Natural killer cell (primary cell): ENCODE data around the gene ABCC1. TPM values are rescaled to one million over a fixed set of nuclear protein-coding genes. Genes with fewer than 3 reads are reported as not detected.

Source experiments
- ATAC-seq, 3 donors: fragments of 150-1000 bp in 2 of 3; fragments of 200-7000 bp in 1 of 3; cut with Tn5 transposase; 1 replicate in 1 of 3; 2 replicates in 2 of 3; pipeline ENCODE4 v1.10.0; 2021; ENCODE audit warnings: mild to moderate bottlenecking in 2 of 3, moderate library complexity in 2 of 3
- DNase-seq, 2 donors: peaks; one replicate each; pipeline versions ENCODE4 v3.0.0 to v3.0.0-alpha.2; 2013 to 2021; ENCODE audit warnings: mixed read lengths in 1 of 2
- H3K27ac ChIP-seq: one replicate; pipeline ENCODE4 v1.5.1; 2013; ENCODE audit warnings: mild to moderate bottlenecking, low read length
- H3K27me3 ChIP-seq: one replicate; pipeline ENCODE4 v1.6.1; 2013; ENCODE audit warnings: low read length; ENCODE audit not compliant: control insufficient read depth, insufficient read depth
- H3K36me3 ChIP-seq: one replicate; pipeline ENCODE4 v1.6.1; 2013; ENCODE audit warnings: low read length; ENCODE audit not compliant: control insufficient read depth, insufficient read depth
- H3K4me1 ChIP-seq: one replicate; pipeline ENCODE4 v1.6.1; 2013; ENCODE audit warnings: low read length; ENCODE audit not compliant: control insufficient read depth, insufficient read depth
- H3K4me3 ChIP-seq: one replicate; pipeline ENCODE4 v1.5.1; 2013; ENCODE audit warnings: low read length
- H3K9me3 ChIP-seq: one replicate; pipeline ENCODE4 v1.6.1; 2013; ENCODE audit warnings: low read length; ENCODE audit not compliant: control insufficient read depth, insufficient read depth
- H3K27ac Mint-ChIP-seq, 2 donors: one replicate each; pipeline ENCODE4 v1.8.0; 2022; ENCODE audit warnings: mild to moderate bottlenecking in 2 of 2, mixed read lengths in 2 of 2, moderate library complexity in 1 of 2
- H3K27me3 Mint-ChIP-seq, 2 donors: one replicate each; pipeline ENCODE4 v1.8.0; 2022; ENCODE audit warnings: low read depth in 2 of 2, mixed read lengths in 2 of 2
- H3K36me3 Mint-ChIP-seq: one replicate; pipeline ENCODE4 v1.8.0; 2022; ENCODE audit warnings: mixed read lengths
- H3K4me1 Mint-ChIP-seq, 2 donors: one replicate each; pipeline ENCODE4 v1.8.0; 2022; ENCODE audit warnings: mixed read lengths in 2 of 2
- H3K4me3 Mint-ChIP-seq: one replicate; pipeline ENCODE4 v1.8.0; 2022; ENCODE audit warnings: mild to moderate bottlenecking, moderate library complexity, mixed read lengths
- H3K9me3 Mint-ChIP-seq, 2 donors: one replicate each; pipeline ENCODE4 v1.8.0; 2022; ENCODE audit warnings: mixed read lengths in 2 of 2
- CTCF ChIP-seq: fragments of 200-600 bp; IDR thresholded peaks from one replicate; pipeline ENCODE4 v1.8.0; 2022; ENCODE audit warnings: antibody characterized with exemption
- WGBS: methylation state at CpG from one replicate; pipeline ENCODE4 v1.1.7; 2013; ENCODE audit warnings: missing lambda C conversion rate; ENCODE audit not compliant: insufficient coverage; 5-methylcytosine and 5-hydroxymethylcytosine counted together
- intact Hi-C: fragments of 100-400 bp; cut with micrococcal nuclease; formaldehyde crosslinking; loops from one replicate; pipeline ENCODE4 v1.14.2; 2022
- total RNA-seq, 4 donors: library from RNA; stranded (reverse); fragments of 120-200 nt in 1 of 4; gene quantifications; one replicate each; pipeline versions ENCODE4 v1.2.3 to v1.2.4, GENCODE V29; 2013 to 2022

Gene ABCC1
- total RNA-seq, 3 donors from 2014 or later (not counting 1 experiment from before 2014, with no cell fraction given) = 24.5 to 53.9 (median 27.9) TPM

GRCh38 chr16:15970743-15971439 is 21.5 kb downstream of the ABCC1 start:
- no peak for TF ChIP-seq CTCF
- H3K27me3 Mint-ChIP-seq = no peaks in the 10 kb centered on the region
- no peak for ATAC-seq
- Histone ChIP-seq H3K27ac (no peak overlapping the region), H3K4me3 (no peak overlapping the region), H3K9me3 (peaks cover 12% of the 10 kb centered on the region), H3K27me3 (no peaks in the 10 kb centered on the region), H3K36me3 (no peaks in the 10 kb centered on the region), H3K4me1 (no peaks in the 10 kb centered on the region)
- H3K4me1 Mint-ChIP-seq = peaks cover 0 to 13% of the 10 kb centered on the region in 2 donors
- peaks cover 6% of the 10 kb centered on the region for H3K36me3 Mint-ChIP-seq
- H3K4me3 Mint-ChIP-seq = no peak overlapping the region
- DNase-seq = no peak
- WGBS = 92% methylated on average over 7 of the region's 7 CpGs
- peaks cover 0 to 7% of the 10 kb centered on the region in 2 donors for H3K9me3 Mint-ChIP-seq
- intact Hi-C loops = no loop called here
- no peak overlapping the region for H3K27ac Mint-ChIP-seq

GRCh38 chr16:15971440-15971815 is 22.0 kb downstream of the ABCC1 start:
- Mint-ChIP-seq H3K27me3 (no peaks in the 10 kb centered on the region), H3K4me1 (peaks cover 3 to 18% of the 10 kb centered on the region in 2 donors)
- 97% methylated on average over 9 of the region's 9 CpGs for WGBS

GRCh38 chr16:15972046-15972868 is 22.8 kb downstream of the ABCC1 start:
- no peak overlapping the region for H3K4me3 Mint-ChIP-seq
- no peak for ATAC-seq
- TF ChIP-seq CTCF = no peak
- H3K4me1 Mint-ChIP-seq = peaks cover 5 to 23% of the 10 kb centered on the region in 2 donors
- no peak for DNase-seq
- Histone ChIP-seq H3K4me3 (no peak overlapping the region), H3K36me3 (no peaks in the 10 kb centered on the region), H3K27me3 (no peaks in the 10 kb centered on the region), H3K9me3 (peaks cover 12% of the 10 kb centered on the region), H3K27ac (no peak overlapping the region), H3K4me1 (no peaks in the 10 kb centered on the region)
- intact Hi-C loops = no loop called here
- no peak overlapping the region for H3K27ac Mint-ChIP-seq
- H3K36me3 Mint-ChIP-seq = peaks cover 6% of the 10 kb centered on the region
- WGBS = 71% methylated on average over 2 of the region's 3 CpGs
- no peaks in the 10 kb centered on the region for H3K27me3 Mint-ChIP-seq
- H3K9me3 Mint-ChIP-seq = peaks cover 0 to 7% of the 10 kb centered on the region in 2 donors

More at GRCh38 chr16:15971440-15971815, 22.0 kb downstream of the ABCC1 start:
- H3K36me3 Mint-ChIP-seq = peaks cover 6% of the 10 kb centered on the region
- DNase-seq = no peak
- no peak overlapping the region for H3K4me3 ChIP-seq
- intact Hi-C loops = no loop called here
- no peak overlapping the region for H3K27ac Mint-ChIP-seq
- H3K4me3 Mint-ChIP-seq = no peak overlapping the region
- H3K27me3 ChIP-seq = no peaks in the 10 kb centered on the region
- TF ChIP-seq CTCF = no peak
- no peaks in the 10 kb centered on the region for H3K4me1 ChIP-seq
- H3K27ac ChIP-seq = no peak overlapping the region
- ATAC-seq = no peak
- peaks cover 12% of the 10 kb centered on the region for H3K9me3 ChIP-seq
- H3K9me3 Mint-ChIP-seq = peaks cover 0 to 7% of the 10 kb centered on the region in 2 donors
- no peaks in the 10 kb centered on the region for H3K36me3 ChIP-seq
